ENCODE results near the gene RNASE8.

Gene RNASE8

DNA sequence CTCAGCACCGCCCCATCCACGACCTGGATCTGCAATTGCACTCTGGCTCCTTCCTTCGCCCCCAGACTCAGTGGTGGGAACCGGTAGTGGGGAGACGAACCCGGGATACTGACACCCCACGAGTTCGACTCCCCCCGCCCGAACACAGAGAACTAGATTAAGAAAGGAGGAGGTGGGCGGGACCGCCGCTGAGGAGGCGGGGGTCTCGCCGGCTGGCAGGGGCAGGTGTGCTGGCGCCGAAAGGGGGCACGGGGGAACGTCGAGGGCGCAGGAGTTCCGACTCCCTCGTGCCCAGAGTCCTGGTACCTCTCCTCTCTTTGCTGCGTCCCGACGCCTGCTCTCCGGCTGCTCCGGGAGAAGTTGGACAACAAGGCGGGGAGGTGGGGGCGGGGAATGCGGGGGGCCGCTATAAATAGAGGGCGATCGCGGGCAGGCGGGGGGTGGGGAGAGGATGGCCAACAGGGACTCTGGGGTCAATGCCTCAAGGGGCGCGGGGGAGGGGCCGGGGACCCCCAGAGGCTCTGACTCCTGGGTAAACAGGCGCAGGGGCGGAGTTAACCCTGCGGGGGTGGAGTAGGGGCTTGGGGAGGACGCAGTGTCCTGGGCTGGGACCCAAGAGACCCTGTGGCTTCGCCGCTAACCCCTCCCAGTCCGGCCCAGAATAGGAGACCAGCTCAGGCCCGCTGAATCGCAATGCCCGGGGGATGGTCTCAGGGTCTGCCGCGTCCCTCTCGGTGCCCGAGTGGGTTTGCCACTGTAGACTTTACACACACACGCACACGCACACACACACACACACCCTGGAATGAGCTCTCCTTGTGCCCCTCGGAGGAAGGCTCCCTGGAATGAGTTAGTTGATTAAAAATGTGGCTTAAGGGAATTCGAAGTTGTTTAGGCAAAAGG, 32.0 kb upstream of the RNASE8 start:
- TF ChIP-seq, protein P1, sequence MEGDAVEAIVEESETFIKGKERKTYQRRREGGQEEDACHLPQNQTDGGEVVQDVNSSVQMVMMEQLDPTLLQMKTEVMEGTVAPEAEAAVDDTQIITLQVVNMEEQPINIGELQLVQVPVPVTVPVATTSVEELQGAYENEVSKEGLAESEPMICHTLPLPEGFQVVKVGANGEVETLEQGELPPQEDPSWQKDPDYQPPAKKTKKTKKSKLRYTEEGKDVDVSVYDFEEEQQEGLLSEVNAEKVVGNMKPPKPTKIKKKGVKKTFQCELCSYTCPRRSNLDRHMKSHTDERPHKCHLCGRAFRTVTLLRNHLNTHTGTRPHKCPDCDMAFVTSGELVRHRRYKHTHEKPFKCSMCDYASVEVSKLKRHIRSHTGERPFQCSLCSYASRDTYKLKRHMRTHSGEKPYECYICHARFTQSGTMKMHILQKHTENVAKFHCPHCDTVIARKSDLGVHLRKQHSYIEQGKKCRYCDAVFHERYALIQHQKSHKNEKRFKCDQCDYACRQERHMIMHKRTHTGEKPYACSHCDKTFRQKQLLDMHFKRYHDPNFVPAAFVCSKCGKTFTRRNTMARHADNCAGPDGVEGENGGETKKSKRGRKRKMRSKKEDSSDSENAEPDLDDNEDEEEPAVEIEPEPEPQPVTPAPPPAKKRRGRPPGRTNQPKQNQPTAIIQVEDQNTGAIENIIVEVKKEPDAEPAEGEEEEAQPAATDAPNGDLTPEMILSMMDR (IDR thresholded peaks at IDR 0.05) = no peak

DNA sequence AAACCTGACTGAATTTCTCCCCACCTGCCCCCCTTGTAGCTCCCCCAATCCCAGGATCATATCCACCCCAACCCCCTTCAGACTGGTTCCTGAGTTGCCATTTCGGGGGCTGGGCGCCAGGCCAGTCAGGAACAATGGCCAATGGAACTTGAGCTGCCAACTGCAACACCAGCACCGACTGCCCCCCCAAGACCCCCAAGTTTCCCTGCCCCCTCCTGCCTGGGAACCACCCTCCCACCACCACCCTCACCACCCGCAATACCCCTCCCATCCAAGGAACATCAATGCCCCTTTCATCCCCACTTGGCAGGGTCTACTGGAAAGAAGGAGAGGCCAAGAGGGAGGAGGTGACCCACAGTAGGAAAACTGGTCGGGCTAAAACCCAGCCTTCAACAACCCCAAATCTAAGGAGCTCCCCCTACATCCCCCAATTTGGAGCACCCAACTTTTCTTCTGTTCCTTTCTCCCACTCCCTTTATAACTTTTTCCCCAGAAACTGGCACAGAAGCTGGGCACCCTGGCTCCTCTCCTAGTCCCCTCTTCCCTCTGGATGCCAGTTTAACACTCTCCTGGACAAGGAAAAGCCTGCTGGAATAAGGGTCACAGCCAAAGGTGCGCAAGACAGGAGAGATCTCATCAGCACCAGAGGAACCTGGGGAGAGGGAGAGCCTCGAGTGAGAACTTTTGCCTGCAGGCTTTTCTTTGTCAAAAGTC, 31.2 kb upstream of the RNASE8 start:
- TF ChIP-seq, protein P1 (IDR thresholded peaks at IDR 0.05) = no peak

DNA sequence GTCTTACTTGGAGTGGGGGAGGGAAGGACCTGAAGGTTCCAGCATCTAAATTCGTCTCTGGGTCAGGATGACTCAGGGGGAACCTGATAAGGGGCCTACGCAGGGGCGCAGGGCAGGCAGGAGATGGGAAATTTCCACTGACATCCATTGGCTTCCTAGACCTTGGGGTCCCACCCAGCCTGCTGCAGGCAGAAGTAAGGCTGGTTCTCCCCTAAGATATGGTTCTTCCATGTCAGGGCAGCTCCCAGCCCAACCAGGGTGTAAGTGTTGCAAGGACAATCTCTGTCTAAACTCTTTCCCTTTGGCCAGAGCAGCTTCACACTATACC, 30.7 kb upstream of the RNASE8 start:
- TF ChIP-seq, protein P1 (IDR thresholded peaks at IDR 0.05) = no peak

DNA sequence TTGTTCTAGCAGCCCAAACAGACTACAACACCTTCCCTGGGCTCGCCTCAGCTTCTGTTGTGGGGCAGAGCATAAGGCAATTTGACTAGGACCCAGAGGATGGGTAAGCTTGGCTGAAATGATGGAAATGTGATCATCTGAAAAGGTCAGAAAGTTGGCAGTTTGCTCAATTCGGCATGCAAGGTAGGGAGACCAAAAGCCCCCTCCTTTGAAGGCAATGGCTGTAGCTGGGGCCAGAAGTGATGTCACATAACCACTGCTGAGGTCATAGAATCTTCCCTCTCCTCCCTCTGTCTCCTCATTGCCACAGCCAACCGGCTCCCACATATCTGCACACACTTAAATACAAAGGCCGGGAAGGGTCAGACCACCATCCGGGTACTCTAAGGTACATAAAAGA, 27.7 kb upstream of the RNASE8 start, which contains the start of gene TPPP2:
Gene TPPP2, plus strand, starts transcription at position 301 of the 400 bp plus-strand sequence. CDS start 365 bp downstream, outside the sequence.
- TF ChIP-seq, protein P1 (IDR thresholded peaks at IDR 0.05) = no peak

DNA sequence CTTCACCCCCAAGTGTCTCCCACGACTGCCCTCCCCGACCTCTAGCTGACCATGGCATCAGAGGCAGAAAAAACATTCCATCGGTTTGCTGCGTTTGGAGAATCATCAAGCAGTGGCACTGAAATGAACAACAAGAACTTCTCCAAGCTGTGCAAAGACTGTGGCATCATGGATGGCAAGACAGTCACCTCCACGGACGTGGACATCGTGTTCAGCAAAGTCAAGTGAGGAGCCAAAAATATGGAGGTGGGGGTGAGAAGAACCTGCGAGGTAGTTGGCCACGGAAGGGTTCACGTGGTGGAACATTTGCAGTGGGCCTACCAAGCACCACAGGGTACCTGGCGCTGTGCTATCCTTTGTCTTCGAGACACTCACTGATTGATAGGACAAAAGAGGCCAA, 27.1 kb upstream of the RNASE8 start:
- TF ChIP-seq, protein P1 (IDR thresholded peaks at IDR 0.05) = no peak

DNA sequence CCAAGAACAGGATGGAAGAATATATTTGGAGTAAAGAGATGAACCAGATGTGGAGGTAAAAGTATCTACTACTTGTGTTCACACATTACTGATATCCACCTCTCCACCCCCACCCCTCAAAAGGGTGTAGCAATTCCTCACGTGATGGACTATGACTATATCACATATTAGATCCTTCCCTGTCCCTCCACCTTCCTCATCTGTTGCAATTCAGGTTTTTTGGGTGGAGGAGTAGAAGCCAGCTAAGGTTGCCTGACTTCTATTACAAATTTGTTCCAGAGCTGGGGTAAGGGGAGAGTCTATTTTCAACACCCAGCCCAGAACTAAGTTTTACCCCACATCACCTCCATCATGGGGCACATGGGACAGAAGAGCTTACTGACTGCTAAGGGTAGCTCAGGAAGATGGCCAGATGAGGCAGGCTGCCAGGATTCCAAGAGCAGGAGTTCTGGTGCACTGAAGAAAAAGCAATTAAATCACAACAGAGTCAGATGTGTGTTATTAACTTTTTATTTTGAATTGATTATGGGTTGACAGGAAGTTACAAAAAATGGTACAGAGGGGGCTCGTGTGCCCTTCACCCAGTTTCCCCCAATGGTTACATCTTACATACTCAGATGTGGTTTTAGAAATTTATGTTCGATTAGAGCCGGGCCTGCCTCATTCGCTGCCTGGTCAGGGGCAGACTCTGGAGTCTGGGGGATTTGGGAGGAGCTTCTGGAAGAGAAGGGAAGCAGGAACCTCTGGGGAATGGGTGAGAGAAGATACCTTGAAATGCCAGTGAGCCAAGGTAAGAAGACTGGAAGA, 25.1 kb upstream of the RNASE8 start:
- TF ChIP-seq, protein P1 (IDR thresholded peaks at IDR 0.05) = no peak

DNA sequence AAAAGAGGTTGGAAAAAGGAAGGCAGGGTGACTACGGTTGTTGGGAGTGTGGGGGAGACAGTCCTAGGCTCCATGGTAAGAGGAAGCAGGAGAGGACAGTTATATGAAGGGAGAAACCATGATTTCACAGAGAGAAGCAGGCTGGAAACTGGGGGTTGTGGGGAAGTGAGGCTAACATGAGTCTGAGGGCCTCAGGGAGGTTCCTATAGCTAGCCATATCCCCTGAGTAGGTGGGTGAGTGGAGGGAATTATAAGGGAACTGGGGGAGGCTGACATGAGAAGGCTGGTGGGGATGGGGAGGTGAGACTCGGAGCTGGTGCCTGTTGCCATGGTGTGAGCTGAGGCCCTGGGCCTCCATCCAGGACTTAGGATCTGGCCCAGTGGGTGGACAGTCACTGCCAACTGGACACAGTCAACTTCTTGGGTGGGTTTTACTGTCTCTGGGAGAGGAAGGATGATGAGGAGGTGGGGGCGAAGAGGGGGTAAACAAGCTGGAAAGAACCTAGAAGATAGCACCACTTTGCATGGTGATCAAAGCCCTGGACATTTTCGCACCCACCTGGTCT, 24.4 kb upstream of the RNASE8 start:
- TF ChIP-seq, protein P1 (IDR thresholded peaks at IDR 0.05) = no peak

Measured in LNCAP (cell line).